Measurements from ENCODE around the gene HARBI1.

Gene HARBI1

DNA sequence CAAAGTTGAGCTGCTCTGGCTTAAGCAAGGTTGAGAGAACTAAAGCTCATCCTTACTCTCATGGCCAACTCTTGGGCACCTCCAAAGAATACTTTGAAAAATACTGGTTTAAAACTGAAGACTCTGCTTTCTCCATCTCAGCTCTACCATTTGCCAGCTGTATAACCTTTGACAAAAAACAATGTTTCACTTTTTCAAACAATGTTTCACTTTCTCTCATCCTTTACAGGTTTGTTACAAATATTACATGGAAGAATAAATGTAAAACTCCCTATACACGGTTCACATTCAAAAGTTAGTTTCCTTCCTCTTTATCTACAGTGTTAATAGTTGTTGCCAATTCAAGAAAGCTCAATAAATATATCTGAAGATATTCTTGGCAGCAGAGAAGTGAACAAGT lies 42.4 kb downstream of the HARBI1 start:
- no peak for TF ChIP-seq CTCF (IDR thresholded peaks at IDR 0.05; ENCODE audit: low read depth, low read length)
- TF ChIP-seq EZH2phosphoT487 (IDR thresholded peaks at IDR 0.05; ENCODE audit: low read depth) = no peak
- Histone ChIP-seq H3K79me2 (ENCODE audit: low read length) (peaks cover 76% of the 10 kb centered on the region), H4K20me1 (ENCODE audit: insufficient read depth, low read length) (peaks cover 19% of the 10 kb centered on the region; the same call in 1 of the 2 replicates), H3K36me3 (replicated peaks; ENCODE audit: low read depth, low read length) (peaks cover 9% of the 10 kb centered on the region), H3K4me1 (ENCODE audit: low read length) (no peaks in the 10 kb centered on the region; the same call in 1 of the 2 replicates), H3K9ac (ENCODE audit: low read length) (no peak overlapping the region), H3K9me3 (ENCODE audit: insufficient read depth, low read length) (no peaks in the 10 kb centered on the region), H2AFZ (ENCODE audit: low read depth, low read length) (no peak overlapping the region), H3K27me3 (ENCODE audit: low read depth, low read length) (no peaks in the 10 kb centered on the region), H3K4me2 (ENCODE audit: low read length) (no peak overlapping the region), H3K27ac (ENCODE audit: low read length) (no peak overlapping the region), H3K4me3 (ENCODE audit: low read length) (no peak overlapping the region)

DNA sequence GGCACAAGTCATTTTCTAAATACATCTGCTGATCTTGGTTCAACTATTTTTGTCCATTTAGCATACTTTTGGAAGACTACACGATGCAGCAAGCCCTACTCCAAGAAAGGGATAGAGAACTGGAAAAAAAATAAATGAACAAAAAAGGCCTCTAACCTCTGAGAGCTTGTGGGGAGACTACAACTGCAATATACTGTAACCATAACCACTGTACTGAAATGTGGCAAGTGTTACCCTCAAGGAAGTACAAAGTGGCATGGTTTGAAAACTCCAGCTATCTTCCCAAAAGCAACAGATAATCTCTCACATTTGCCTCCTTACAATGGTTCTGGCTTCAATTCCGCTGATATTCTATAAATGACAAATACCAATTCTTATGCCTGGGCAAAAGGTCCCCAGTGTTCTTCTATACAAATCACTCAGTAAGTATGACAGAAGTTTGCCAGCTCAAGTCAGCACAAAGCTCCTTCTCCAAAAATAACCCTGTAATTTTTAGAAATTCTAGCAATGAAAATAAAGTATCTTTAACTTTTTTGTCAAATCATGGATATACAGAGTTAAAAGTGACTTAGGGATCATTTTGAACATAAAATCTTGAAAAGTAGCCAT lies 46.1 kb downstream of the HARBI1 start:
- TF ChIP-seq CTCF (IDR thresholded peaks at IDR 0.05; ENCODE audit: low read depth, low read length) (no peak), EZH2phosphoT487 (IDR thresholded peaks at IDR 0.05; ENCODE audit: low read depth) (no peak)
- H3K4me2 ChIP-seq (ENCODE audit: low read length) = no peak overlapping the region
- H3K9ac ChIP-seq (ENCODE audit: low read length) = no peak overlapping the region
- no peak overlapping the region for H3K27ac ChIP-seq (ENCODE audit: low read length)
- no peak overlapping the region for H3K4me3 ChIP-seq (ENCODE audit: low read length)
- peaks cover 4% of the 10 kb centered on the region for H3K36me3 ChIP-seq (replicated peaks; ENCODE audit: low read depth, low read length)
- H3K9me3 ChIP-seq (ENCODE audit: insufficient read depth, low read length) = no peaks in the 10 kb centered on the region
- H3K4me1 ChIP-seq (ENCODE audit: low read length) = no peaks in the 10 kb centered on the region; the same call in 1 of the 2 replicates
- peaks cover 79% of the 10 kb centered on the region for H3K79me2 ChIP-seq (ENCODE audit: low read length)
- H3K27me3 ChIP-seq (ENCODE audit: low read depth, low read length) = no peaks in the 10 kb centered on the region
- H4K20me1 ChIP-seq (ENCODE audit: insufficient read depth, low read length) = 0 out of 2 replicates have a peak, but pooled peaks cover 10% of the 10 kb centered on the region
- H2AFZ ChIP-seq (ENCODE audit: low read depth, low read length) = no peak overlapping the region

DNA sequence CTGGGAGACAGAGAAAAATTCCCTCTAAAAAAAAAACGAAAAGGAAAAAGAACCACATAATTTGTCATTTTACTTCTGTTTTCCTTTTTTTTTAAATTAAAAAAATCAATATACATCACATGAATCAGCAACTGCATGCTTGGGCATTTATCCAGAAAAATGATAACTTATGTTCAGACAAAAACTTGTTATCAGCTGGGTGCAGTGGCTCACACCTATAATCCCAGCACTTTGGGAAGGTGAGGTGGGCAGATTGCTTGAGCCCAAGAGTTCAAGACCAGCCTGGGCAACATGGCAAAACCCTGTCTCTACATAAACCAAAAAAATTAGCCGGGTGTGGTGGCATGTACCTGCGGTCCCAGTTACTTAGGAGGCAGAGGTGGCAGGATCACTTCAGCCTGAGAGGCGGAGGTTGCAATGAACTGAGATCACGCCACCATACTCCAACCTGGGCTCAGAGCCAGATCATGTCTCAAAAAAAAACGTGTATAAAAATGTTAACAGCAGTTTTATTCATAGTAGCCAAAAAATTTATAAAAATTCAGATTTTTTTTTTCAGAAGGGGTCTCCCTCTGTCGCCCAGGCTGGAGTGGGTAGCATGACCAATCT lies 51.7 kb downstream of the HARBI1 start:
- Histone ChIP-seq H3K4me2 (ENCODE audit: low read length) (no peak overlapping the region), H3K36me3 (replicated peaks; ENCODE audit: low read depth, low read length) (no peaks in the 10 kb centered on the region), H3K27me3 (ENCODE audit: low read depth, low read length) (no peaks in the 10 kb centered on the region), H3K4me3 (ENCODE audit: low read length) (no peak overlapping the region), H2AFZ (ENCODE audit: low read depth, low read length) (no peak overlapping the region), H3K9me3 (ENCODE audit: insufficient read depth, low read length) (no peaks in the 10 kb centered on the region), H3K4me1 (ENCODE audit: low read length) (peaks cover 15% of the 10 kb centered on the region), H3K27ac (ENCODE audit: low read length) (no peak overlapping the region), H4K20me1 (ENCODE audit: insufficient read depth, low read length) (peaks cover 9% of the 10 kb centered on the region), H3K9ac (ENCODE audit: low read length) (no peak overlapping the region), H3K79me2 (ENCODE audit: low read length) (peaks cover 79% of the 10 kb centered on the region)
- no peak for TF ChIP-seq CTCF (IDR thresholded peaks at IDR 0.05; ENCODE audit: low read depth, low read length)
- TF ChIP-seq EZH2phosphoT487 (IDR thresholded peaks at IDR 0.05; ENCODE audit: low read depth) = no peak

DNA sequence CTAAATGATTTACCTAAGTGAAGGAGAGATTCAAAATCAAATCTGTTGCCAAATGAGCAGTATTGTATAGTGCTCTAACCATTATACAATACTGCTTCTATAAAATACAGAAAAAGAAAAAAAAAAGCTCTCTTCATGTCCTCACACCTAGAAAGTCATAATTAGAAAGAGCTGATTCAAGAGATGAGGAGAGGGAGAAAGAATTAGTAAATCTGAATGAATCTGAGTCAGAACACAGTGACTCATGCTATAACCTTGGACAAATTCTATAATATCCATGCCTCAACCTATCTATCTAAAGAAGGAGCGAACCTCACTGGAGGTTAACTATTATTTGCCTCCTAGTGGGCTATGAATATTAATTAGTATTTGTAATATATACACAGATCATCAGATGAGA lies 52.6 kb downstream of the HARBI1 start:
- Histone ChIP-seq H3K4me1 (ENCODE audit: low read length) (peaks cover 21% of the 10 kb centered on the region), H3K36me3 (replicated peaks; ENCODE audit: low read depth, low read length) (no peaks in the 10 kb centered on the region), H3K27me3 (ENCODE audit: low read depth, low read length) (no peaks in the 10 kb centered on the region), H3K4me3 (ENCODE audit: low read length) (no peak overlapping the region), H3K9ac (ENCODE audit: low read length) (no peak overlapping the region), H3K79me2 (ENCODE audit: low read length) (peaks cover 79% of the 10 kb centered on the region), H3K4me2 (ENCODE audit: low read length) (no peak overlapping the region), H3K9me3 (ENCODE audit: insufficient read depth, low read length) (no peaks in the 10 kb centered on the region), H2AFZ (ENCODE audit: low read depth, low read length) (no peak overlapping the region), H3K27ac (ENCODE audit: low read length) (no peak overlapping the region), H4K20me1 (ENCODE audit: insufficient read depth, low read length) (peaks cover 8% of the 10 kb centered on the region)
- TF ChIP-seq CTCF (IDR thresholded peaks at IDR 0.05; ENCODE audit: low read depth, low read length) (no peak), EZH2phosphoT487 (IDR thresholded peaks at IDR 0.05; ENCODE audit: low read depth) (no peak)
